Stimulated activated naive CD8-positive, alpha-beta T cell treated with anti-CD3 and anti-CD28 coated beads, Interleukin-15, Interleukin-2, amounts not matched to agents 100 ng/mL and 50 ng/mL, for 24 hours (primary cell): Measurements from ENCODE around the gene MTRFR.
"Not testable (repeated sequence)": the region's sequence is repeated elsewhere in the genome, so short reads cannot be mapped to it uniquely, and the experiment has no call there.

Experiments used
- H3K27ac Mint-ChIP-seq: one replicate; pipeline ENCODE4 v1.8.0; 2021; ENCODE audit warnings: mild to moderate bottlenecking, mixed read lengths
- H3K27me3 Mint-ChIP-seq: one replicate; pipeline ENCODE4 v1.8.0; 2021; ENCODE audit warnings: mixed read lengths
- H3K36me3 Mint-ChIP-seq: one replicate; pipeline ENCODE4 v1.8.0; 2021; ENCODE audit warnings: low read depth, mixed read lengths
- H3K4me1 Mint-ChIP-seq: one replicate; pipeline ENCODE4 v1.8.0; 2021; ENCODE audit warnings: low read depth, mixed read lengths
- H3K4me3 Mint-ChIP-seq: one replicate; pipeline ENCODE4 v1.8.0; 2021; ENCODE audit warnings: mild to moderate bottlenecking, mixed read lengths
- H3K9me3 Mint-ChIP-seq: one replicate; pipeline ENCODE4 v1.8.0; 2021; ENCODE audit warnings: mixed read lengths

MTRFR gene

DNA sequence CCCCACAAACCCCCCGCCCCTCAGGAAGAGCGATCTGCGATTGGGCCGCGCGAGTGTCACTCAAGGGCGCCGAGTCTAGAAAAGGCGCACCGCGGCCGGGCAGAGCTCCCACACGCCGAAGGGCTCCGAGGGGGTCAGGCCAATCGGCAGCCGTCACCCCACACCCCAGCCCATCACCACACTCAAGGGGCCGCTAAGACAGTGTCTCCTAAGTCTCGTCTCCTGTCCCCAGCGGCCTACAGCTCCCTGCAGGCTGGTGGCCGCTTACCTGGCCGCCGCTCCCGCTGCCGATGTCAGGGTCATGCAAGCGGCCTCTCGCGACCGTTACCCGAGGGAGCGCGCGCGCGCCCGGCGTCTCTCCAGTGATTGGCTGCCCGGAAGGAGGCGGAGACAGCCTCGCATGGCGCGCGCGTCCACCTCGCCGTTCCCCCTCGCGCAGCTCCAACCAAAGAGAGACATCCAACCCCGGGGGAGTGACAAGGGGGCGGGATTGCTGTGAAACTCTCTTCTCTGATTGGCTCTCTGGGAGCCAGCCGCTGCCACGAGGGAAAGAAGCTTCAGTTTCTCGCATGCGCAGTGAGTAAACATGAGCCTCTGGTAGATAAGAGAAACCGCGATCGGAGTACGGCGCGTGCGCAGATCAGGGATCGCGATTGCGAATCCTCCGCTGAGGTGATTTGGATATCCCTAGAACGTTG is at the start of gene MTRFR, which contains the start of gene MPHOSPH9:
TSS of gene MTRFR (plus strand) at position 630 of the 698 bp plus-strand sequence. CDS start 20,239 bp downstream, outside the sequence.
TSS of gene MPHOSPH9 (minus strand) at position 335 of the 698 bp plus-strand sequence. CDS start 2,777 bp downstream, outside the sequence.
- Mint-ChIP-seq H3K9me3 (no peaks in the 10 kb centered on the region), H3K4me3 (peak within 1 kb of the TSS; percentile 97)

DNA sequence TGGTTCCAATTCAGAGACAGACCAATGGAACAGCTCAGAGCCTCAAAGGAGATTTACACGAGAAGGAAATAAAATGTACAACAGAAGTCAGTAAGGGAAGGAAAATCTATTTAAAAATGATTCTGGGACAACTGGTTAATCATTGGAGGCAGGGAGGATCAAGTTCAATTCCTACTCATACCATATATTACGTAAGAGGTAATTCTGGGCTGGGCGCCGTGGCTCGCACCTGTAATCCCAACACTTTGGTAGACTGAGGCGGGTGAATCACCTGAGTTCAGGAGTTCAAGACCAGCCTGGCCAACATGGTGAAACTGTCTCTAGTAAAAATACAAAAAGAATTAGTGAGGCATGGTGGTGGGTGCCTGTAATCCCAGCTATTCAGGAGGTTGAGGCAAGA is 45.6 kb upstream of the MTRFR start:
- Mint-ChIP-seq H3K4me3 (no peak overlapping the region), H3K36me3 (peaks cover 56% of the 10 kb centered on the region), H3K4me1 (no peaks in the 10 kb centered on the region), H3K9me3 (no peaks in the 10 kb centered on the region), H3K27me3 (no peaks in the 10 kb centered on the region), H3K27ac (no peak overlapping the region)

More for the DNA sequence above, at the start of gene MTRFR, which contains the start of gene MPHOSPH9:
- H3K27me3 Mint-ChIP-seq, result no peaks in the 10 kb centered on the region
- peak within 1 kb of the TSS; percentile 94 for H3K27ac Mint-ChIP-seq
- peaks cover 54% of the 10 kb centered on the region for H3K36me3 Mint-ChIP-seq
- H3K4me1 Mint-ChIP-seq, result peaks cover 85% of the 10 kb centered on the region

DNA sequence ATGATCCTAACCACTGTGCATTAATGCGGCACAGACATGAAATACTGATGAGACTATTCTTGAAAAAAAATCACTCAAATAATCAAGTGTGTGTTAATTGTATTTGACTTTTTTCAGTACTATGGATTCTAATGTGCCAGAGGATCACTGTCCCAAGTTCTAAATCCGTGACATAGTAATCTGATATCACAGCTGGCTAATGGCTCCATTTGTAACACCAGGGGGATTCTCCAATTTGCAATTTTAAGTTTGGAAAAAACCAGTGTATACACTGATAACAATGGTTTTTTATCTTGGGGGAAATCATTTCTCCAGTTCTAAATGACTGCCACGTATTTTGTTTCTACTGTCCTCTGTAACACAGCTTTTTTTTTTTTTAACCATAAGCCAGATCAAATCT is 33.3 kb upstream of the MTRFR start:
- Mint-ChIP-seq H3K27me3 (no peaks in the 10 kb centered on the region), H3K4me3 (no peak overlapping the region), H3K9me3 (no peaks in the 10 kb centered on the region), H3K36me3 (peaks cover 62% of the 10 kb centered on the region), H3K27ac (peak overlapping the region; percentile 80), H3K4me1 (peaks cover 22% of the 10 kb centered on the region)

DNA sequence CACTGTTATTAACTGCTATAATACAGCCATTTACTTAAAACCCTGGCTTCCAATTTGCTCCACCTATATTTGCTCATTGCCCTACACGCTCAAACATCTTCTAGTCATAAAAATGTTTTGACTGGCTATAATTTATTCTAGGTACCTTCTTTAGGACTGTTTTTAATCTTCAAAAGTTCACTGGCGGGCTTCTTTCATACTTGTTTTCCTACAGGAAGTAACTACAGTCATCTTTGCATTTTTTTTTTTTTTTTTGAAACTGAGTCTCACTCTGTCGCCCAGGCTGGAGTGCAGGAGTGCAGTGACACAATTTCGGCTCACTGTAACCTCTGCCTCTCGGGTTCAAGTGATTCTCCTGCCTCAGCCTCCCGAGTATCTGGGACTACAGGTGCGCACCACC is 32.8 kb upstream of the MTRFR start:
- H3K4me1 Mint-ChIP-seq, result peaks cover 22% of the 10 kb centered on the region
- peaks cover 63% of the 10 kb centered on the region for H3K36me3 Mint-ChIP-seq
- H3K27me3 Mint-ChIP-seq, result no peaks in the 10 kb centered on the region
- H3K27ac Mint-ChIP-seq, result peak overlapping the region; percentile 80
- no peaks in the 10 kb centered on the region for H3K9me3 Mint-ChIP-seq
- H3K4me3 Mint-ChIP-seq, result no peak overlapping the region

DNA sequence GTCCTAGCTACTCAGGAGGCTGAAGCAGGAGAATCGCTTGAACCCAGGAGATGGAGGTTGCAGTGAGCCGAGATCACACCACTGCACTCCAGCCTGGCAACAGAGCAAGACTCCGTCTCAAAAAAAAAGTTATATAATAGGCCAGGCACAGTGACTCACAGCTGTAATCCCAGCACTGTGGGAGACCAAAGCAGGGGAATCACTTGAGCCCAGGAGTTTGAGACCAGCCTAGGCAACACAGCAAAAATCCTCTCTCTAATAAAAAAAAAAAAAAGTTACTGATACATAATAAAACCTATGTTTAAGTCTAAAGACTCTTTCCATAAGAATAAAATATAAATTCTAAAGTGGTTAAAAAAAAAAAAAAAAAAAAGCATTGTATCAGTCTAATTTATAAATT is 26.4 kb upstream of the MTRFR start:
- H3K27ac Mint-ChIP-seq, result not testable (repeated sequence)

DNA sequence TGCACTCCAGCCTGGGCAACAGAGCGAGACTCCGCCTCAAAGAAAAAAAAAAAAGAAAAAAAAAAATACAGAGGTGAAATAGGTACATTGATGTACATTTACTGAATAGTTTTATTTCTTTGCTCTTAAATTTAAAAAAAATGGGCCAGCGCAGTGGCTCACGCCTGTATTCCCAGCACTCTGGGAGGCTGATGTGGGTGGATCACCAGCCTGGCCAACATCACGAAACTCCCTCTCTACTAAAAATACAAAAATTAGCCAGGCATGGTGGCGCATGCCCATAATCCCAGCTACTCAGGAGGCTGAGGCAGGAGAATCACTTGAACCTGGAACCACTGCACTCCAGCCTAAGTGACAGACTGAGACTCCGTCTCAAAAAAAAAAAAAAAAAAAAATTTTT is 25.4 kb upstream of the MTRFR start:
- H3K36me3 Mint-ChIP-seq, result peaks cover 47% of the 10 kb centered on the region

More for the DNA sequence above, 26.4 kb upstream of the MTRFR start:
- not testable (repeated sequence) for H3K9me3 Mint-ChIP-seq, H3K27me3 Mint-ChIP-seq, H3K4me1 Mint-ChIP-seq, H3K4me3 Mint-ChIP-seq
- H3K36me3 Mint-ChIP-seq, result peaks cover 51% of the 10 kb centered on the region

DNA sequence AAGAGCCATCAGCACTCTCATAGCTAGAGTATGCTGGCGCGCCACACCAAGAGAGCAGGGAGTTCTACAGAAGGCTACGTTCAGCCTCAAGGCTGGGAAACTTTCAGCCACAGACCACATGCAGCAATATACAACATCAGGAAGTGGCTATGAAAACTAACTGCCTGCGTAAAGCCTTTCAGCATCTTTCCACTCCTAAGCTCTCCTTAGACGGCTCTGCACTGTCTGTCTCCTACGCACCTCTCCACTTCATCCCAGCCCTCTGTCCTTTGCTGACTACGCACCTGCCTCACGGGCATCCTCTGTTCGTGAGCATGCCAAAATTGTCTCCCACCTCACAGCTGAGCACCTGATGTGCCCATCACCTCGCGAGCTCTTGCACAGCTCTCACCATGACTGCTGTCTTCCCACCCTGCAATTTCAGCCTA is 10.0 kb upstream of the MTRFR start:
- Mint-ChIP-seq H3K27ac (peak overlapping the region; percentile 77), H3K4me1 (peaks cover 44% of the 10 kb centered on the region), H3K27me3 (no peaks in the 10 kb centered on the region), H3K36me3 (peaks cover 56% of the 10 kb centered on the region), H3K9me3 (no peaks in the 10 kb centered on the region), H3K4me3 (peak overlapping the region; percentile 46)

More for the DNA sequence above, 25.4 kb upstream of the MTRFR start:
- H3K27ac Mint-ChIP-seq, H3K27me3 Mint-ChIP-seq, H3K4me3 Mint-ChIP-seq, H3K4me1 Mint-ChIP-seq, H3K9me3 Mint-ChIP-seq: not testable (repeated sequence)

DNA sequence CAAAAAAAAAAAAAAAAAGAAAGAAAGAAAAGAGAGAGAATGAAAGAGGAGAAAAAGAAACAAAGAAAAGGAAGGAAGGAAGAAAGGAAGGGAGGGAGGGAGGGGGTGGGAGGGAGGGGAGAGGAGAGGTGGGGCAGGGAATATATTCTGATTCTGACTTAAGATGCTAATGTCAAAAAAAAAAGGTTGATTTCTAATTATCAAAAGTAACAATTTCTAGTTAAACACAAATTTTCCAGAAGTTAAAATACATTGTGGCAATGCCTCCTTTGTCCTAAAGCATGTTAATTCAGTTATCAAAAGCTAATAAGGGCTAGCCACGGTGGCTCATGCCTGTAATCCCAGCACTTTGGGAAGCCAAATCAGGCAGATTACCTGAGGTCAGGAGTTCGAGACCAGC is 7.8 kb upstream of the MTRFR start:
- Mint-ChIP-seq H3K27ac (no peak overlapping the region), H3K4me3 (no peak overlapping the region), H3K36me3 (peaks cover 52% of the 10 kb centered on the region), H3K27me3 (no peaks in the 10 kb centered on the region), H3K9me3 (no peaks in the 10 kb centered on the region), H3K4me1 (peaks cover 66% of the 10 kb centered on the region)

DNA sequence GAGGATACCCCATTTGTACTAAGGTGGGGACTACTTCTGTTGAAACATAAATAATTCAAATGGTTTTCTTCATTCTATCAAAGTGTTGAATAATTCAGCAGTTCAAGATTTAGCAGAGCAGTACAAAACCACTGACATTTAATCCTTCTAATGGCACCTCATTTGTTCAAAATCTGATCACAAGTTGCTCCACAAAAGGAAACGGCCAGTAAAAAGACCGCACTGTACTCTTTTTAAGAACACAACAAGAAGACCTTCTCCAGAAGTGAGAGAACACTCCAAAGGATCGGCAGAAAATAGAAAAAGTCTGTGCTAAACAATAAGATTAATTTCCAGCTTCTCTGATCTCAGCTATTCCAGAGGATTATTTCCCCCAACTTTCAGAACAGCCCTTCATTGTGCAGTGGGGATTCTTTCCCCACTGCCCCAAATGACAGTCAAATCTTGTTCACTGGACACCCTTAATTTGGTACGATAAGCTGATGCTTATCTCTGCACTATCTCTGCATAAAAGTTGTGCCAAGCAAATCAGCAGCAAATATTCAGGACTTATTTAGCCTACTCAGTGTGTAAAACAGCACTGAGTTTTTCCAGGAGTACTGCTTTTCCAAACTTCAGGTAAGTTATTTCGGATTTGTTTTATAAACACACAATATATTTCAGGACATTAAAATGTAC is 5.5 kb upstream of the MTRFR start:
- H3K4me3 Mint-ChIP-seq, result peak overlapping the region; percentile 56
- H3K36me3 Mint-ChIP-seq, result peaks cover 41% of the 10 kb centered on the region
- H3K4me1 Mint-ChIP-seq, result peaks cover 75% of the 10 kb centered on the region
- no peaks in the 10 kb centered on the region for H3K27me3 Mint-ChIP-seq
- H3K9me3 Mint-ChIP-seq, result no peaks in the 10 kb centered on the region
- peak overlapping the region; percentile 49 for H3K27ac Mint-ChIP-seq

DNA sequence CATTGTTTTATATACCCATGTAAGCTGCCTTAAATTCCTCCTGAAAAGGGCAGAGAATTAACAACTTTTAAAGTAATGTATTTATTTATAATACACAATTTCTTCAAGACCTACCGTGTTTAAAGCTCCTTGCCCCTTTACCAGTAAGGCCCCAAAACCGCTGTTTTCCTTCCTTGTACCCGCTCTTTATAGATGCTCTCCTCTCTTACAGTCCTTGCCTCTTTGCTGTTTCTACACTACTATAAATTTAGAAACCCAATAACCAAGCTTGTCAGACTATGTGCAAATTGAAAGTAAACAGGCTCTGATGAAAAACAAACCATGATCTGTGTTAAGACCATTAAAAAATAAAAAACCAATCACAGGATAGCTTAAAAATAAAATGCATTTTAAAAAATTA is 4.2 kb upstream of the MTRFR start:
- Mint-ChIP-seq H3K4me3 (peak overlapping the region; percentile 78), H3K27ac (peak overlapping the region; percentile 66), H3K36me3 (peaks cover 52% of the 10 kb centered on the region), H3K4me1 (peaks cover 77% of the 10 kb centered on the region), H3K9me3 (no peaks in the 10 kb centered on the region), H3K27me3 (no peaks in the 10 kb centered on the region)

DNA sequence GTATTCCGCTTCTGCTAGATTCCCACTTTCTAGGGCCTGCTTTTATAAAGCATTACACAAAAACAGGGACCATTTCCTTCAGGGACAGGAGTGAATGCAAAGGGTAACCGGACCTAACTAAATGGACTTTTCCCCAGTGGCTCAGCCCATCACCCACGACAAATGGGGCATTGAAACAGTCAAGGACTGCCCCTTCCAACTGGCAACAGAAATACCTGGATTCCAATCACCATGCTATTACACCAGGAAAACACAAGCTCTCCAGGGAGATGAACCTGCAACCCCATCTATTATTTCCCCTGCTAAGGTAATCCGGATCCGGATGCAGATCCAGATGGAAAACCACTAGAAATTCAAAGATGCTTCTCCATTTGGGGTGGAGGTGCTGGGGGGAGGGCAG is 1.3 kb upstream of the MTRFR start:
- peaks cover 84% of the 10 kb centered on the region for H3K4me1 Mint-ChIP-seq
- no peaks in the 10 kb centered on the region for H3K27me3 Mint-ChIP-seq
- no peaks in the 10 kb centered on the region for H3K9me3 Mint-ChIP-seq
- H3K36me3 Mint-ChIP-seq, result peaks cover 57% of the 10 kb centered on the region
- peak overlapping the region; percentile 97 for H3K4me3 Mint-ChIP-seq
- H3K27ac Mint-ChIP-seq, result peak overlapping the region; percentile 94

DNA sequence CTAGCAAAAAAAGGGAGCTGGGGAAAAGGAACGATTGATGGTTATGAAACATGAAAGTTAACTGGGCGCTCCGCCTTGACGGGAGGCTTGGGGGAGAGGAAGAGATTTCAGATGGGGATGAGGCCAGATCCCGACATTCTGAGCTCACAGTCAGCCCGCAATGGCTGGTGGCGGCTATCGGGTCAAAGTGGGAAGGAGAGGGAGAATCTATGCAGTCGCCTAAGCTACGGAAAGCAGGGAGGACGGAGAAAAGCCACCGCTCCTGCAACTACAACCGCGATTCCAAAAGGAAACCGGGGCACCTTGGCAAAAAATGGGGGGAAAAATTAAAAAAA is 797 bp upstream of the MTRFR start:
- Mint-ChIP-seq H3K36me3 (peaks cover 57% of the 10 kb centered on the region), H3K4me1 (peaks cover 85% of the 10 kb centered on the region), H3K27ac (peak overlapping the region; percentile 94), H3K9me3 (no peaks in the 10 kb centered on the region), H3K4me3 (peak overlapping the region; percentile 97), H3K27me3 (no peaks in the 10 kb centered on the region)

DNA sequence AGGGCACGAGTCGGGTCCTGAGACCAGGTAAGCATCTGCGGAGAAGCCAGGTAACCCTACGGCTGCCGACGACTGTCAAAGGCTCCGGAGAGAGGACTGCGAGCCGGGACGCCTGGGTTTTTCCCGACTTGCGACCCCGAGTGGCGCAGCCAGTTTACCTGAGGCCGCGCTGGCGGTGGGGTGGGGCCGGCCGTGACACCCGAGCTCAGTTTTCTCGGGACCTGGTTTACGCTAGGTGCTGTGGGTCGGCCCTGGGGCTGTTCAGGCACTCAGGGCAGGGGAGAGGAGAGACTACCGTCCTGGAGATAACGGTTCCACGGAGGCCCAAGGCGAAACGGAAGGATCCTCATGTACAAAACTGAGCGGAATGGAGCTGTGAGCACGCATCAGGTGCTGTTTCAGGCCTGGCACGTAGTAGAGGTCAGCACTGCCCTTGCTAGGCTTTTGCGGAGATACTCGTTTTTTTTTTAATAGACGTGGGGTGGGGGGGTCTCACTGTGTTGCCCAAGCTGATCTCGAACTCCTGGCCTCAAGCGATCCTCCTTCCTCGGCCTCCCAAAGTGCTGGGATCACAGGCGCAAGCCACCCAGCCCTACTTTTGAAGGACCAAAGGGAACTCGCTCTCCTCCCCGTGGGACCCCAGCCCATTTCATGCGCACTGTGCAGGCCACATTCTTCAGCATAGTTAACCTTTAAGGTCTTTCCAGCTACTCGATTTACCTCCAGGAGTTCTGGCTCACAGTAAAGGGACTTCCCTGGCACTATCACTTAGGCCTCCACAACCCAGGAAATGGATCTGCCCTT is 471 bp downstream of the MTRFR start:
- Mint-ChIP-seq H3K9me3 (no peaks in the 10 kb centered on the region), H3K4me3 (peak overlapping the region; percentile 97), H3K4me1 (peaks cover 84% of the 10 kb centered on the region), H3K27ac (peak overlapping the region; percentile 94), H3K36me3 (peaks cover 49% of the 10 kb centered on the region), H3K27me3 (no peaks in the 10 kb centered on the region)

DNA sequence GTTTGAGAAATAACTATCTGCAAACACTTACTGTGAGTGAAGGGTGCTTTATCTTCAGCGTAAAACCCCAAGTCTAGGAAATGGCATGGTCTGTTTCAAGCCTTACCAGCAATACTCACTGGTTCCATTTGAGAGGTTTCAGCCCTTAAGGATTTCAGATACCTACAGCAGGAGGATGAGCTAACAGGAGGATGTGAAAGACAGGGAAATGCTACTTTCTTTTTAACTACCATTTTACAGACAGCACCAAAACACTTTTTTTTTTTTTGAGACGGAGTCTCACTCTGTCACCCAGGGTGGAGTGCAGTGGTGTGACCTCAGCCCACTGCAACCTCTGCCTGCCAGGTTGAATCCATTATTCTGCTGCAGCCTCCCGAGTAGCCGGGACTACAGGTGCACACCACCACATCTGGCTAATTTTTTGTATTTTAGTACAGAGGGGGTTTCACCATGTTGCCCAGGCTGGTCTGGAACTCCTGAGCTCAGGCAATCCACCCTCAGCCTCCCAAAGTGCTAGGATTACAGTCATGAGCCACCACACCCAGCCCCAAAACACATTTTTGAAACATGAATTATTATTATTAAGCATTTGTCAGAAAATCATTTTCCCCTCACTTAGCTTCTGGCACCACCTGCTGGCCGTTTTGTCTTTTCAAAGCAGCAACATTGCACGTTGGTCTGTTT is 4.6 kb downstream of the MTRFR start:
- Mint-ChIP-seq H3K36me3 (peaks cover 52% of the 10 kb centered on the region), H3K9me3 (no peaks in the 10 kb centered on the region), H3K27me3 (no peaks in the 10 kb centered on the region), H3K4me1 (peaks cover 70% of the 10 kb centered on the region), H3K4me3 (peak overlapping the region; percentile 69), H3K27ac (peak overlapping the region; percentile 89)
